ENCODE results near the gene MAGOH.

Gene MAGOH

DNA sequence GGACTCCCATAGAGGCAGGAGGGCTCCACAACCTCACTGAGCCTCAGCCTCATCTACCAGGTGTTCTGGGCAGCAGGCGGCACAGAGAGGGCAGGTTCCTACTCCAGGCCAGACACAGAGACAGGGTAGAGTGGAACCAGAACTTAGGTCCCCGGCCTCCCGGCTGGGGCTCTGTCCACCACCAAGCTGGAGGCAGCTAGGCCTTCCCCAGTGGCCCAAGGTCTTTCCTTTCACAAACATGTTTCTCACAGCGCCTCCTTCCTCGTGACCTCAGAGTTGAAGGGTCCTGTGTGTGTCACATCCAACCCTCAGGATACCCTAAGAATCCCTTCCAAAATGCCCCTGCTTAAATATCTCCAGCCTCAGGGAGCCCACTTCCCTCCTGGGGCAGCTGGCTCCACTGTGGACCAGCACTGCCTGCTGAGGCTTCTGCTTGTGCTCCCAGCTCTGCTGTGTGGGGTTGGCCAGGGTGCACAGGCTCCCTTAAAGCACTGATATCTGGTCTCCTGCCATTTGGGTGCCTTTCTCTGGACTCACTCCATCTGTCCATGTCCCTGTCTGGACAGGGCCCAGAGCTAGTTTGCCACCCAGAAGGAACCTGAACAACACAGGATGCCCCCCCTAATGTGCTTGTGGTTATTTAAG is 33.2 kb upstream of the MAGOH start:
- TF ChIP-seq, protein P1, sequence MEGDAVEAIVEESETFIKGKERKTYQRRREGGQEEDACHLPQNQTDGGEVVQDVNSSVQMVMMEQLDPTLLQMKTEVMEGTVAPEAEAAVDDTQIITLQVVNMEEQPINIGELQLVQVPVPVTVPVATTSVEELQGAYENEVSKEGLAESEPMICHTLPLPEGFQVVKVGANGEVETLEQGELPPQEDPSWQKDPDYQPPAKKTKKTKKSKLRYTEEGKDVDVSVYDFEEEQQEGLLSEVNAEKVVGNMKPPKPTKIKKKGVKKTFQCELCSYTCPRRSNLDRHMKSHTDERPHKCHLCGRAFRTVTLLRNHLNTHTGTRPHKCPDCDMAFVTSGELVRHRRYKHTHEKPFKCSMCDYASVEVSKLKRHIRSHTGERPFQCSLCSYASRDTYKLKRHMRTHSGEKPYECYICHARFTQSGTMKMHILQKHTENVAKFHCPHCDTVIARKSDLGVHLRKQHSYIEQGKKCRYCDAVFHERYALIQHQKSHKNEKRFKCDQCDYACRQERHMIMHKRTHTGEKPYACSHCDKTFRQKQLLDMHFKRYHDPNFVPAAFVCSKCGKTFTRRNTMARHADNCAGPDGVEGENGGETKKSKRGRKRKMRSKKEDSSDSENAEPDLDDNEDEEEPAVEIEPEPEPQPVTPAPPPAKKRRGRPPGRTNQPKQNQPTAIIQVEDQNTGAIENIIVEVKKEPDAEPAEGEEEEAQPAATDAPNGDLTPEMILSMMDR (IDR thresholded peaks at IDR 0.05; ENCODE audit: low read depth, low read length, missing control alignments), result no peak
- DNase-seq (ENCODE audit: low read depth), result no peak
- H3K4me3 ChIP-seq (ENCODE audit: low read depth, low read length), result no peak overlapping the region
- in situ Hi-C loops (cut with HindIII; ENCODE audit: low sequenced_read_pairs), result no loop called here

DNA sequence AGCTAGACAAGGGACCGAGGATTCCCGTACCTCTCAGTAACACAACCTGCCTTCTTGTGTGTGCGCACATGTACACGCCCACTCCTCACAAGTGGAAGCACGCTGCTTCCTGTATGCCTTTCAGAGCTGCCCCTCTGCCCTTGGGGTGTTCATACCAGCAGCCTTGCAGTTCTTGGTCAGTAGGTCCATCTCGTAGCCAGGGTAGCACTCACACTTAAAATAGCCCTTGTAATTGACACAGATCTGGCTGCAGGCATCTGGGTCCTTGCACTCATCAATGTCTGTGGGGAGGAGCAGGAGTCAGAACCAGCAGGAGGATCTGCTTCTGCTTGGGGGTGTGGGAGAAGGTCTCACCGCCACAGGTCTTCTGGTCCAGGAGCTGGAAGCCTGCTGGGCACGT is 32.6 kb upstream of the MAGOH start:
- TF ChIP-seq, protein P1 (IDR thresholded peaks at IDR 0.05; ENCODE audit: low read depth, low read length, missing control alignments), result no peak
- in situ Hi-C loops (cut with HindIII; ENCODE audit: low sequenced_read_pairs), result no loop called here
- H3K4me3 ChIP-seq (ENCODE audit: low read depth, low read length), result no peak overlapping the region
- no peak for DNase-seq (ENCODE audit: low read depth)

DNA sequence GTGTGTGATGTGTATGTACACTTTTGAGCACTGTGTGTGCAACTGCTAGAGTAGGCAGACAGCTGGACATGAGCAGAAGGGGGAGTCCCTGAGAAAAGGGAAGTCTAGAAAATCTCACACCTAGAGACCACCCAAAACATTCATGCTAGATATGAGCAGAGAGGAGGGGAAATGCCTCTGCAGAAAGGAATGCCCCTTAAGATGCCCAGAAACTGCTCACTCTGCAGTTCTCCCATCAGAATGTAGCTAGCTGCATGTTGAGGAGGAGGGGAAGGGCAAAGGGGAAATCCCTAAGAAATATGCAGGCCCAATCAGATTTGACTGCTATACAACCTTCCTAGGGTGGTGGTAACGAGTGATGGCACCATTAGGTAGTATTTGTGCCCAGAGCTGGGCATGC is 31.8 kb upstream of the MAGOH start:
- no peak overlapping the region for H3K4me3 ChIP-seq (ENCODE audit: low read depth, low read length)
- no peak for DNase-seq (ENCODE audit: low read depth)
- in situ Hi-C loops (cut with HindIII; ENCODE audit: low sequenced_read_pairs), result no loop called here
- TF ChIP-seq, protein P1 (IDR thresholded peaks at IDR 0.05; ENCODE audit: low read depth, low read length, missing control alignments), result no peak

DNA sequence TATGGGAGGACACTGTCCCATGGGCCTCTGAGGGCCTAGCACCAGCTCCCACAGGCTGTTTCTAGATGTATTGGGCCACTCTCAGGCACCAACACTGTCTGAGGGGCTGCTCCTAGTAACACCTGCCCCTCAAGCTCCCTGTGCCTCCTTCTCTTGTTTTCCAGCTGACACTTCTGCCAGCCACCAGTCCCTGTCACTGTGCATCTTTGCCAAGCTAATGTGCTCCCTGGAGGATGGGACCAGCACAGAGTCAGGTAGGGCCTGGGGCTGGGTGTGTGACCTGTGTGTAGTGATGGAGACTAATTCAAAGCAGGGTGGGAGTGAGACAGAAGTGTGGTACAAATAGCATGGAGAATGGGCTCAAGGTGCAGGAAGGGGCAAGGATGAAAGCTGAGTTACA is 29.4 kb upstream of the MAGOH start:
- in situ Hi-C loops (cut with HindIII; ENCODE audit: low sequenced_read_pairs), result no loop called here
- TF ChIP-seq, protein P1 (IDR thresholded peaks at IDR 0.05; ENCODE audit: low read depth, low read length, missing control alignments), result no peak
- H3K4me3 ChIP-seq (ENCODE audit: low read depth, low read length), result no peak overlapping the region
- DNase-seq (ENCODE audit: low read depth), result no peak

DNA sequence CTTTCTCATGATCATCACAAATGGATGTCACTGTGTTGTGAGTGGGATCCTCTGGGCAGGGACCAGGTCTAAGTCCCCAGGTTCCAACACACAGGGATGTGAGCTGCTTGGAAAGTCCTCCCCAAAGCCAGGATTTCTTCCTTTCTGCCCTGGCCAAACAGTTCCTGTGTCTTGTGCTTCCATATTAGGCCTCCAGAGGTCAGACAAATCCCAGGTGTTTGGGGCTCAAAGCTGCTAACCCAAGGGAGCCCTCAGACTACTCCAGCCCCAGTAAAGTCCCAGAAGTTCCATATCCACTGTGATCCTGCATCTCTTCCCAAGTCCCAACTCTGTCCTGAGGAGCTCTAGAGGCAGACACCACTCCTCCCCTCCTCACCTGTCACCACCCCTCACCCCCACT is 27.7 kb upstream of the MAGOH start:
- TF ChIP-seq, protein P1 (IDR thresholded peaks at IDR 0.05; ENCODE audit: low read depth, low read length, missing control alignments), result peak; percentile 51
- in situ Hi-C loops (cut with HindIII; ENCODE audit: low sequenced_read_pairs), result no loop called here
- DNase-seq (ENCODE audit: low read depth), result no peak
- no peak overlapping the region for H3K4me3 ChIP-seq (ENCODE audit: low read depth, low read length)

DNA sequence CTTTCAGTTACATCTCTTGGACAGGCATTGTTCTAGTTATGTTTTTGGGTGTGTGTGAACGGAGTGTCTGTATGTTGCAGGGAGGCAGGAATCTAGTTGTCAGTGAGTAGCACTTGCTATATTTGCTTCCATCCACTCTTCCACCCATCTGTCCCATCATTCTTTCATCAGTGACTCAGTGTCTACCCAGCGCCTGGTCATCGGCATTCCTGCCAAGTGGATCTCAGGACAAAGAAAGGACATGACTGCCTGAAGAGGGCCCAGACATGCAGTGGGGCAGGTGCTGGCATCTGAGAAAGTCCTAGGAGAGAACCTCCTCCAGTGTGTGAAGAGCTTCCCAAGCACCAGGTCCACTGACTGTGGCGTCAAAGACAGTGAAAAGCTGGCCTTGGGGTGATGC is 27.3 kb upstream of the MAGOH start:
- no peak for DNase-seq (ENCODE audit: low read depth)
- no peak overlapping the region for H3K4me3 ChIP-seq (ENCODE audit: low read depth, low read length)
- in situ Hi-C loops (cut with HindIII; ENCODE audit: low sequenced_read_pairs), result no loop called here
- TF ChIP-seq, protein P1 (IDR thresholded peaks at IDR 0.05; ENCODE audit: low read depth, low read length, missing control alignments), result no peak
